ENCODE results near the gene PDE8A. TPM values are rescaled to one million over a fixed set of nuclear protein-coding genes. Genes with fewer than 3 reads are reported as not detected.

The PDE8A gene
- total and polyA plus RNA-seq, 11 donors: 9.4 to 21.5 (median 15.9) TPM

GRCh38 chr15:85142312-85142711 is 160.7 kb downstream of the PDE8A start:
- TF ChIP-seq POLR2A (IDR thresholded peaks at IDR 0.05): no peak
- TF ChIP-seq, protein P1, sequence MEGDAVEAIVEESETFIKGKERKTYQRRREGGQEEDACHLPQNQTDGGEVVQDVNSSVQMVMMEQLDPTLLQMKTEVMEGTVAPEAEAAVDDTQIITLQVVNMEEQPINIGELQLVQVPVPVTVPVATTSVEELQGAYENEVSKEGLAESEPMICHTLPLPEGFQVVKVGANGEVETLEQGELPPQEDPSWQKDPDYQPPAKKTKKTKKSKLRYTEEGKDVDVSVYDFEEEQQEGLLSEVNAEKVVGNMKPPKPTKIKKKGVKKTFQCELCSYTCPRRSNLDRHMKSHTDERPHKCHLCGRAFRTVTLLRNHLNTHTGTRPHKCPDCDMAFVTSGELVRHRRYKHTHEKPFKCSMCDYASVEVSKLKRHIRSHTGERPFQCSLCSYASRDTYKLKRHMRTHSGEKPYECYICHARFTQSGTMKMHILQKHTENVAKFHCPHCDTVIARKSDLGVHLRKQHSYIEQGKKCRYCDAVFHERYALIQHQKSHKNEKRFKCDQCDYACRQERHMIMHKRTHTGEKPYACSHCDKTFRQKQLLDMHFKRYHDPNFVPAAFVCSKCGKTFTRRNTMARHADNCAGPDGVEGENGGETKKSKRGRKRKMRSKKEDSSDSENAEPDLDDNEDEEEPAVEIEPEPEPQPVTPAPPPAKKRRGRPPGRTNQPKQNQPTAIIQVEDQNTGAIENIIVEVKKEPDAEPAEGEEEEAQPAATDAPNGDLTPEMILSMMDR (IDR thresholded peaks at IDR 0.05): no peak
- Histone ChIP-seq H3K9me3 (no peaks in the 10 kb centered on the region), H3K36me3 (peaks cover 0 to 35% (median 25%) of the 10 kb centered on the region in 9 donors), H3K4me3 (no peak overlapping the region), H3K27ac (no peak overlapping the region), H3K27me3 (no peaks in the 10 kb centered on the region), H3K4me1 (peaks cover 0 to 5% (median 0%) of the 10 kb centered on the region in 12 donors)
- no peak for DNase-seq
- WGBS, 4 donors: 48 to 66% (median 51%) methylated on average over 2 of the region's 2 CpGs
- intact Hi-C loops (cut with DNase I): no loop called here
- no peak for ATAC-seq

GRCh38 chr15:85149465-85150129 is 167.9 kb downstream of the PDE8A start:
- DNase-seq (no peak), ATAC-seq (no peak)
- intact Hi-C loops (cut with DNase I): no loop called here
- H3K36me3 ChIP-seq: no peaks in the 10 kb centered on the region
- no peak overlapping the region for H3K4me3 ChIP-seq
- H3K9me3 ChIP-seq: no peaks in the 10 kb centered on the region
- no peaks in the 10 kb centered on the region for H3K4me1 ChIP-seq
- no peak overlapping the region for H3K27ac ChIP-seq
- H3K27me3 ChIP-seq: peaks cover 0 to 3% (median 0%) of the 10 kb centered on the region in 9 donors
- TF ChIP-seq, protein P1 (IDR thresholded peaks at IDR 0.05): no peak
- no peak for TF ChIP-seq POLR2A (IDR thresholded peaks at IDR 0.05)
- 80 to 88% (median 84%) methylated on average over 5 of the region's 5 CpGs for WGBS, 4 donors

- Histone ChIP-seq H3K4me3 (no peak overlapping the region), H3K4me1 (no peaks in the 10 kb centered on the region), H3K9me3 (no peaks in the 10 kb centered on the region), H3K27me3 (peaks cover 0 to 3% (median 0%) of the 10 kb centered on the region in 9 donors), H3K27ac (no peak overlapping the region), H3K36me3 (no peaks in the 10 kb centered on the region)
- ATAC-seq: no peak
- TF ChIP-seq POLR2A (IDR thresholded peaks at IDR 0.05): no peak
- TF ChIP-seq, protein P1 (IDR thresholded peaks at IDR 0.05): no peak
- intact Hi-C loops (cut with DNase I): no loop called here
- DNase-seq: no peak
- 83 to 84% (median 83%) methylated on average over 2 of the region's 2 CpGs for WGBS, 4 donors
Measured at GRCh38 chr15:85150130-85150480, 168.4 kb downstream of the PDE8A start.

- intact Hi-C loops (cut with DNase I): no loop called here
- peaks cover 0 to 5% (median 0%) of the 10 kb centered on the region in 12 donors for H3K4me1 ChIP-seq
- DNase-seq (no peak), ATAC-seq (no peak)
- peaks cover 0 to 3% (median 0%) of the 10 kb centered on the region in 9 donors for H3K27me3 ChIP-seq
- H3K4me3 ChIP-seq: no peak overlapping the region
- WGBS, 4 donors: 89 to 92% (median 91%) methylated on average over 7 of the region's 7 CpGs
- H3K27ac ChIP-seq: no peak overlapping the region
- H3K9me3 ChIP-seq: no peaks in the 10 kb centered on the region
- no peak for TF ChIP-seq POLR2A (IDR thresholded peaks at IDR 0.05)
- TF ChIP-seq, protein P1 (IDR thresholded peaks at IDR 0.05): no peak
- no peaks in the 10 kb centered on the region for H3K36me3 ChIP-seq
Measured at GRCh38 chr15:85151145-85151544, 169.5 kb downstream of the PDE8A start.
